VCaP (cell line): ENCODE results near the gene SEC61A1.

ENCODE experiments used
- H3K27ac ChIP-seq: fragments of 450-650 bp; 2 replicates; pipeline ENCODE4 v1.5.1; 2017
- TF ChIP-seq, protein P1 (sequence below): fragments of 450-650 bp; conservative IDR thresholded peaks from 2 replicates; pipeline ENCODE4 v1.5.1; 2017; ENCODE audit warnings: mild to moderate bottlenecking, moderate library complexity

The SEC61A1 gene

DNA sequence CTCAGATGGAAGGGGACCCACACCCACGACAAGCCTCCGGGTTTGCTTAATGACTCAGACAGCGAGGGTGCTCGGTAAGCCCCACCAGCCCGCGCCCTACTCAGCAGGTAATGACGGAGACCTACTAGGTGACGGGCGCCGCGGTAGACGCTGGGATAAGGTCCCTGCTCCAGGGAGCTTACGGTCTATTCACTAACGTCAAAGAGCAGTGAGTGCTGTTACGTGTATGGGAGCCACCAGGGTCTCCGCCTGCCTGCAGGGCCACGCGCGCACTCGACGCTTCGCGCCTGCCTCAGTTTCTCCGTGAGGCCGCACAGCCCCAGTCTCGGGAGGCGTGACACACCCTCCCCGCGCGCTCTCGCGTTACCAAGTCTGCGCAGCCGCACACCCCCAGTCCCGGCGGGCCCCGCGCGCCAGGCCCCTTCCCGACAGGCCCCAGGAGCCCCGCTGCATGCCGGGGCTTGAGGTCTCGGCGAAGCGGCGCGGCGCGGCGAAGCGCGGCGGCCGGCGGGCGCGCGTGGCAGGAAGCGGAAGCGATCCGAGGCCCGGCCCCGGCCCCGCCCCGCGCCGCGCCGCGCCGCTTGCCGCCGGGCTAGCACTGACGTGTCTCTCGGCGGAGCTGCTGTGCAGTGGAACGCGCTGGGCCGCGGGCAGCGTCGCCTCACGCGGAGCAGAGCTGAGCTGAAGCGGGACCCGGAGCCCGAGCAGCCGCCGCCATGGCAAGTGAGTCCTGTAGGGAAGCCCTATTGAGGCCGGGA is at the start of gene SEC61A1:
TSS of gene SEC61A1 (plus strand) at position 601 of the 758 bp plus-strand sequence. CDS start at position 717, 116 bp downstream.
- peak within 1 kb of the TSS; percentile 88 for H3K27ac ChIP-seq
- TF ChIP-seq, protein P1, sequence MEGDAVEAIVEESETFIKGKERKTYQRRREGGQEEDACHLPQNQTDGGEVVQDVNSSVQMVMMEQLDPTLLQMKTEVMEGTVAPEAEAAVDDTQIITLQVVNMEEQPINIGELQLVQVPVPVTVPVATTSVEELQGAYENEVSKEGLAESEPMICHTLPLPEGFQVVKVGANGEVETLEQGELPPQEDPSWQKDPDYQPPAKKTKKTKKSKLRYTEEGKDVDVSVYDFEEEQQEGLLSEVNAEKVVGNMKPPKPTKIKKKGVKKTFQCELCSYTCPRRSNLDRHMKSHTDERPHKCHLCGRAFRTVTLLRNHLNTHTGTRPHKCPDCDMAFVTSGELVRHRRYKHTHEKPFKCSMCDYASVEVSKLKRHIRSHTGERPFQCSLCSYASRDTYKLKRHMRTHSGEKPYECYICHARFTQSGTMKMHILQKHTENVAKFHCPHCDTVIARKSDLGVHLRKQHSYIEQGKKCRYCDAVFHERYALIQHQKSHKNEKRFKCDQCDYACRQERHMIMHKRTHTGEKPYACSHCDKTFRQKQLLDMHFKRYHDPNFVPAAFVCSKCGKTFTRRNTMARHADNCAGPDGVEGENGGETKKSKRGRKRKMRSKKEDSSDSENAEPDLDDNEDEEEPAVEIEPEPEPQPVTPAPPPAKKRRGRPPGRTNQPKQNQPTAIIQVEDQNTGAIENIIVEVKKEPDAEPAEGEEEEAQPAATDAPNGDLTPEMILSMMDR, result no peak

DNA sequence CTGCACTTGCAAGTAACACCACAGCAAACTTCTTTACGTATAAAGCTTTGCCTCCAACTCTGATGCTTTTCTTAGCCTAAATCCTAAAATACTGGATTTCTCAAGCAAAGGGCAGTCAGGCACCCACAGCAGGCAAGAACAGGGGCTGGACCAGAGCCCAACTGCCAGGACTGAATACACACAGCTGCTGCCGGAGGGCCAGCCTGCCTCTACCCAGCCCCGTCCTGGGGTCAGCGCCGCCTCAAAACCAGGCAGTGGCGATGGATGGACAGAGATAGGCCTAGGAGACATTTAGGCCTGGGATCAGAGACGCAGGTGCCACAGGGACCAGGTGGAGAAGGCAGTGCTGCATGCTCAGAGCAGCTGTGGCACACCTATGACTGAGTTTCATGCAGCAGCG is 47.6 kb upstream of the SEC61A1 start:
- H3K27ac ChIP-seq, result no peak overlapping the region
- TF ChIP-seq, protein P1, result no peak

DNA sequence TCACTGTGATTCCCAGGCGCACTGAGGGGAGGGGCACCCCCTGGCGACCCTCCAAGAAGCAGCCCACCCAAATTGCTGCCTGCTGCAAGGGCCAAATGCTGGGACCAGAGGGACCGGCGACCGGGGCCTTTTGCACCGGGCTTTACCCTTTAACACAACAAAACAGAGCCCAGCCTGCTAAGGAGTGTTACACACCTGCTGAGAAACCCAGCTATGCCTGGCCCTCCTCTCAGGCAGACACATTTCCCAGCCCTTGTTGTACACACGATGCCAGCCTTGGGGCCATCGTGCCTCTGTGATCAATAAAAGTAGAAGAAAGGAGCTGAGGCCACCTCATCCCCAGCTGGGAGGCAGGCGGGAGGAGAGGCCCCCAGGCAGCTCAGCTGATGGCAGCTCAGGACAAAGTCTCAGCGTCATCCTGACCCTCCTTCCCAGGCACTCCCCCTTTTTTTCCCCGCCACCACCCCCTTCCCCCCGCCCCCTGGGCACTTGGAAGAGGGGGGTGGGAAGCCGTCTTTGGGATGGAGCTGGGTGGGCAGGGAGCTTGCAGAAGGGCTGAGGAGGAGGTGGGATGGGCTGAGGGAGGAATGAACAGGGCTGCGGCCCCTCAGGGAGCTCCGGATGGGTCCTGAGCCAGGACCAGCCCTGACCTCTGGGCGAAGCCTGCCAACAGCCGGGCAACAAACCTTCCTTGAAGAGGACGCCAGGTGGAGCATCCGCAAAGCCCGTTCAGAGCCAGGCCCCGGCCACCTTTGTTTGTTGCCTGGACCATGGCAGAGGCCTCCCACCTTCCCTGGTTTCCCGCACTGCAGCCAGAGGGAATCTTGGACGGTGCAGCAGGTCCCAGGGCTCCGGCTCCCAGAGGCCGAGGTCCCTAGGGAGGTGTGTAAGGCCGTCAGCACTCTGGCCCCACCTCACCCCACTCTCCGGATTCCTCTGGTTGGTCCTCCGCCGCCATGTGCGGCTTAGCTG is 45.9 kb upstream of the SEC61A1 start:
- H3K27ac ChIP-seq, result no peak overlapping the region
- TF ChIP-seq, protein P1, result no peak

DNA sequence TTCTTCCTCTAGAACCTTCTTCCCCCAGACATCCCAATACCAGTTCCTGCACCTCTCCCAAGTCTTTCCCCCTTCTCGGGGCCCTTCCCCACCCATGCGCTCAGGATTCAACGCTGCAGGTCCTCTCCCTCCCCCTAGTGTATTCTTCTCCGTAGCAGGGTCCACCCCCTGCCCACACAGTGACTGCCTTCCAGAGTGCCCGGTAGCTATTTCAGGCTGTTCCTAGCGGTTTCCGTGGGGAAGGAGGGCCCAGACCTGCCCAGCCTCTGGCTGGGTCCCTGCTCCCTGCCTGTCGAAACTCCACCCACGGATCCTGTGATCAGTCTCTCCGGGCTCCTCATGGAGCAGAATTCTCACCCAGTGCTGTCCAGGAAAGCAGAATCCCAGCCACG is 45.2 kb upstream of the SEC61A1 start:
- TF ChIP-seq, protein P1, result no peak
- no peak overlapping the region for H3K27ac ChIP-seq

DNA sequence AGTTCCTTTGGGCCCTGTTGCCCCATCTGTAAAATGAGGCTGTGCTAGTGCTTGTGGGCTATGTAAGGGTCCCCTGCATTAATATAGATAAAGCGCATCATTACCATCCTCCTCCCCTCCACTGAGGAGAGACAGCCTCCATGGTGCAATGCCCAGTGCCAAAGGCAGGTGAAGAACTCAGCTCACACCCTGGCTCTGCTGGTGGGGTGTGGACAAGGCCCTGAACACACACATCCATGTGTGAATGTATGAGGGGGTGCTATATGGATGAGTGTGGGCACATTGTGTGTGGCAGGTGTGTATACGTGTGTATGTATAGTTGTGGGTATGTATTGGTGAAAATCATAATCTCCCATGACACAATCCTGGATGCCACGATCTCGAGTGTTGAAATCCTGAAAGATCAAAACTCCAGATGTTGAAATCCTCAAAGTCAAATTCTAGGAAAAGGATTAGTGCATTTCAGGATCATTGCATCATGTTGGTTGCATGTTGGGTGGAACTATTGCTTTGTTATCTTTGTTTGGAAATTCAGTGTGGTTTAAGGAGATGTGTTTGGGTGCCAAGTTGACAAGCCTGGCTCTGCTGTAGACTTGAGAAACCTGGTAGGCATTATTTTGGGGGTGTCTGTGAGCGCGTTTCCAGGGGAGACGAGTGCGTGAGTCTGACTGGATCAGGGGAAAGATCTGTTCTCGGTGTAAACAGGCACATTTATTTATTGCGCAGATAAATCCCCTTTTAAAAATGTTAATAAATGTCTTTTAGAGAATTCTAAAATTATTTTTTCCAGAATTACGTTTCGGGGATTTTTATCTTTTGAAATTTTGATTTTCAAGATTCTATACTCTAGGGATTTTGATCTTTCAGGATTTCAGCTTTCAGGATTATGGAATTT is 42.0 kb upstream of the SEC61A1 start:
- no peak overlapping the region for H3K27ac ChIP-seq
- TF ChIP-seq, protein P1, result no peak

DNA sequence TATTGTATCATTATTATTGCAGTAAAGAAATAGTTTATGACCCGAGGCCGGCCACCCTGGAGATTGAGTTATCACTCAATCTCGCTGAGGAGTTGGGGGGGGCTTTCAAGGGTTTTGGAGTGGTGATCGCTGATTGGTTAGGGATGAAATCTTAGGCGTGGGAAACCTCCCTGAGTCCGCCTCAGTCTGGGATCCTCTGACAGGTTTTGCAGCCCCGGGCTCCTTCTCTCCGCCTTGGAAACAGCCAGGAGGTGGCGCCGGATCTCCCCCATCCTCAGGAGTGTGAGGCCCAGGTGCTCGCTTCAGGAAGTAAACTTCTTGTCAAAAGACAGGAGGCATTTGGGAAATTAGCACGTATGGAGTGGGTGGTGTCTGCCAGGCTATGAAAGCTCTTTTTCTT is 41.1 kb upstream of the SEC61A1 start:
- TF ChIP-seq, protein P1, result peak; percentile 87
- 0 out of 2 replicates have a peak overlapping the region, but pooled peaks have one; percentile 8 for H3K27ac ChIP-seq
